DND-41 (cell line): ENCODE data around the gene TNF.

Experiments
- ATAC-seq: fragments of 200-7000 bp; cut with Tn5 transposase; 3 replicates; pipeline ENCODE4 v1.9.1; 2021; ENCODE audit warnings: low read depth; ENCODE audit not compliant: insufficient read depth
- DNase-seq: peaks from one replicate; pipeline ENCODE4 v3.0.0-alpha.2; 2020
- H2AFZ ChIP-seq: 2 replicates; pipeline ENCODE4 v1.6.0; 2012; ENCODE audit warnings: low read depth, low read length
- H3K27ac ChIP-seq: 2 replicates; pipeline ENCODE4 v1.5.1; 2012; ENCODE audit warnings: low read length, inconsistent platforms
- H3K27me3 ChIP-seq: fragments of 200-600 bp; sonication (generic); 2 replicates; pipeline ENCODE4 v1.6.0; 2012; ENCODE audit warnings: low read length, mild to moderate bottlenecking, inconsistent platforms; ENCODE audit not compliant: insufficient read depth, poor library complexity
- H3K36me3 ChIP-seq: 2 replicates; pipeline ENCODE4 v1.5.1; 2012; ENCODE audit warnings: low read length, inconsistent platforms; ENCODE audit not compliant: insufficient read depth
- H3K4me1 ChIP-seq: 2 replicates; pipeline ENCODE4 v1.5.1; 2012; ENCODE audit warnings: mild to moderate bottlenecking, low read length; ENCODE audit not compliant: insufficient read depth
- H3K4me2 ChIP-seq: 2 replicates; pipeline ENCODE4 v1.6.0; 2012; ENCODE audit warnings: mild to moderate bottlenecking, moderate library complexity, low read length, inconsistent platforms; ENCODE audit not compliant: insufficient read depth
- H3K4me3 ChIP-seq, 2 experiments: fragments of 200-600 bp in 1 of 2; shearing (Covaris generic) in 1 of 2; 2 replicates each; pipeline ENCODE4 v1.5.1; 2012 to 2016; ENCODE audit warnings: inconsistent platforms in 2 of 2, low read length in 2 of 2, mild to moderate bottlenecking in 2 of 2, low read depth in 1 of 2, moderate library complexity in 1 of 2
- H3K79me2 ChIP-seq: 2 replicates; pipeline ENCODE4 v1.6.0; 2012; ENCODE audit warnings: low read length, inconsistent platforms; ENCODE audit not compliant: insufficient read depth
- H3K9ac ChIP-seq: 2 replicates; pipeline ENCODE4 v1.6.0; 2012; ENCODE audit warnings: low read depth, mild to moderate bottlenecking, inconsistent platforms, low read length, moderate library complexity
- H3K9me3 ChIP-seq: 2 replicates; pipeline ENCODE4 v1.5.1; 2012; ENCODE audit warnings: low read length, moderate library complexity, mild to moderate bottlenecking, inconsistent platforms; ENCODE audit not compliant: insufficient read depth, severe bottlenecking
- H4K20me1 ChIP-seq: 2 replicates; pipeline ENCODE4 v1.6.0; 2012; ENCODE audit warnings: low read length; ENCODE audit not compliant: insufficient read depth
- EZH2 ChIP-seq: IDR thresholded peaks from 3 replicates; pipeline ENCODE4 v1.6.1; 2012; ENCODE audit warnings: borderline replicate concordance, low read depth, mild to moderate bottlenecking, moderate library complexity, low read length, inconsistent platforms; ENCODE audit not compliant: severe bottlenecking
- TF ChIP-seq, protein P1 (sequence below): IDR thresholded peaks from 2 replicates; pipeline ENCODE4 v1.5.1; 2012; ENCODE audit warnings: borderline replicate concordance, low read length, moderate library complexity, mild to moderate bottlenecking; ENCODE audit not compliant: poor library complexity, severe bottlenecking; ENCODE audit errors: extremely low read depth

Gene TNF

DNA sequence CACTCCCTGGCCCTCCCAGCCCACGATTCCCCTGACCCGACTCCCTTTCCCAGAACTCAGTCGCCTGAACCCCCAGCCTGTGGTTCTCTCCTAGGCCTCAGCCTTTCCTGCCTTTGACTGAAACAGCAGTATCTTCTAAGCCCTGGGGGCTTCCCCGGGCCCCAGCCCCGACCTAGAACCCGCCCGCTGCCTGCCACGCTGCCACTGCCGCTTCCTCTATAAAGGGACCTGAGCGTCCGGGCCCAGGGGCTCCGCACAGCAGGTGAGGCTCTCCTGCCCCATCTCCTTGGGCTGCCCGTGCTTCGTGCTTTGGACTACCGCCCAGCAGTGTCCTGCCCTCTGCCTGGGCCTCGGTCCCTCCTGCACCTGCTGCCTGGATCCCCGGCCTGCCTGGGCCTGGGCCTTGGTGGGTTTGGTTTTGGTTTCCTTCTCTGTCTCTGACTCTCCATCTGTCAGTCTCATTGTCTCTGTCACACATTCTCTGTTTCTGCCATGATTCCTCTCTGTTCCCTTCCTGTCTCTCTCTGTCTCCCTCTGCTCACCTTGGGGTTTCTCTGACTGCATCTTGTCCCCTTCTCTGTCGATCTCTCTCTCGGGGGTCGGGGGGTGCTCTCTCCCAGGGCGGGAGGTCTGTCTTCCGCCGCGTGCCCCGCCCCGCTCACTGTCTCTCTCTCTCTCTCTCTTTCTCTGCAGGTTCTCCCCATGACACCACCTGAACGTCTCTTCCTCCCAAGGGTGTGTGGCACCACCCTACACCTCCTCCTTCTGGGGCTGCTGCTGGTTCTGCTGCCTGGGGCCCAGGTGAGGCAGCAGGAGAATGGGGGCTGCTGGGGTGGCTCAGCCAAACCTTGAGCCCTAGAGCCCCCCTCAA lies 3.1 kb upstream of the TNF start, which contains the start of gene LTA:
Gene LTA (plus strand): TSS at position 249 of the 871 bp plus-strand sequence. CDS start 454 bp downstream, at position 703.
- ATAC-seq = no peak
- no peak within 1 kb of the TSS for H3K27ac ChIP-seq
- H3K4me1 ChIP-seq = peaks cover 28% of the 10 kb centered on the region
- no peaks in the 10 kb centered on the region for H3K9me3 ChIP-seq
- no peak within 1 kb of the TSS for H3K9ac ChIP-seq
- no peak within 1 kb of the TSS for H3K4me2 ChIP-seq
- H3K4me3 ChIP-seq = no peak within 1 kb of the TSS
- H4K20me1 ChIP-seq = no peaks in the 10 kb centered on the region
- TF ChIP-seq, protein P1, sequence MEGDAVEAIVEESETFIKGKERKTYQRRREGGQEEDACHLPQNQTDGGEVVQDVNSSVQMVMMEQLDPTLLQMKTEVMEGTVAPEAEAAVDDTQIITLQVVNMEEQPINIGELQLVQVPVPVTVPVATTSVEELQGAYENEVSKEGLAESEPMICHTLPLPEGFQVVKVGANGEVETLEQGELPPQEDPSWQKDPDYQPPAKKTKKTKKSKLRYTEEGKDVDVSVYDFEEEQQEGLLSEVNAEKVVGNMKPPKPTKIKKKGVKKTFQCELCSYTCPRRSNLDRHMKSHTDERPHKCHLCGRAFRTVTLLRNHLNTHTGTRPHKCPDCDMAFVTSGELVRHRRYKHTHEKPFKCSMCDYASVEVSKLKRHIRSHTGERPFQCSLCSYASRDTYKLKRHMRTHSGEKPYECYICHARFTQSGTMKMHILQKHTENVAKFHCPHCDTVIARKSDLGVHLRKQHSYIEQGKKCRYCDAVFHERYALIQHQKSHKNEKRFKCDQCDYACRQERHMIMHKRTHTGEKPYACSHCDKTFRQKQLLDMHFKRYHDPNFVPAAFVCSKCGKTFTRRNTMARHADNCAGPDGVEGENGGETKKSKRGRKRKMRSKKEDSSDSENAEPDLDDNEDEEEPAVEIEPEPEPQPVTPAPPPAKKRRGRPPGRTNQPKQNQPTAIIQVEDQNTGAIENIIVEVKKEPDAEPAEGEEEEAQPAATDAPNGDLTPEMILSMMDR = no peak
- no peak for TF ChIP-seq EZH2
- no peaks in the 10 kb centered on the region for H3K79me2 ChIP-seq
- H2AFZ ChIP-seq = no peak within 1 kb of the TSS
- H3K27me3 ChIP-seq = no peaks in the 10 kb centered on the region
- no peaks in the 10 kb centered on the region for H3K36me3 ChIP-seq
- no peak for DNase-seq

DNA sequence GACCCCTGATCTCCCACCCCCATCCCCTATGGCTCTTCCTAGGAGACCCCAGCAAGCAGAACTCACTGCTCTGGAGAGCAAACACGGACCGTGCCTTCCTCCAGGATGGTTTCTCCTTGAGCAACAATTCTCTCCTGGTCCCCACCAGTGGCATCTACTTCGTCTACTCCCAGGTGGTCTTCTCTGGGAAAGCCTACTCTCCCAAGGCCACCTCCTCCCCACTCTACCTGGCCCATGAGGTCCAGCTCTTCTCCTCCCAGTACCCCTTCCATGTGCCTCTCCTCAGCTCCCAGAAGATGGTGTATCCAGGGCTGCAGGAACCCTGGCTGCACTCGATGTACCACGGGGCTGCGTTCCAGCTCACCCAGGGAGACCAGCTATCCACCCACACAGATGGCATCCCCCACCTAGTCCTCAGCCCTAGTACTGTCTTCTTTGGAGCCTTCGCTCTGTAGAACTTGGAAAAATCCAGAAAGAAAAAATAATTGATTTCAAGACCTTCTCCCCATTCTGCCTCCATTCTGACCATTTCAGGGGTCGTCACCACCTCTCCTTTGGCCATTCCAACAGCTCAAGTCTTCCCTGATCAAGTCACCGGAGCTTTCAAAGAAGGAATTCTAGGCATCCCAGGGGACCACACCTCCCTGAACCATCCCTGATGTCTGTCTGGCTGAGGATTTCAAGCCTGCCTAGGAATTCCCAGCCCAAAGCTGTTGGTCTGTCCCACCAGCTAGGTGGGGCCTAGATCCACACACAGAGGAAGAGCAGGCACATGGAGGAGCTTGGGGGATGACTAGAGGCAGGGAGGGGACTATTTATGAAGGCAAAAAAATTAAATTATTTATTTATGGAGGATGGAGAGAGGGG lies 1.9 kb upstream of the TNF start:
- DNase-seq (no peak), ATAC-seq (no peak)
- Histone ChIP-seq H3K9ac (no peak overlapping the region), H3K79me2 (no peaks in the 10 kb centered on the region), H3K27me3 (no peaks in the 10 kb centered on the region), H3K4me3 (no peak overlapping the region), H3K4me1 (peaks cover 28% of the 10 kb centered on the region), H3K27ac (no peak overlapping the region), H3K4me2 (no peak overlapping the region), H2AFZ (no peak overlapping the region), H4K20me1 (no peaks in the 10 kb centered on the region), H3K36me3 (no peaks in the 10 kb centered on the region), H3K9me3 (no peaks in the 10 kb centered on the region)
- no peak for TF ChIP-seq EZH2
- TF ChIP-seq, protein P1 = no peak

DNA sequence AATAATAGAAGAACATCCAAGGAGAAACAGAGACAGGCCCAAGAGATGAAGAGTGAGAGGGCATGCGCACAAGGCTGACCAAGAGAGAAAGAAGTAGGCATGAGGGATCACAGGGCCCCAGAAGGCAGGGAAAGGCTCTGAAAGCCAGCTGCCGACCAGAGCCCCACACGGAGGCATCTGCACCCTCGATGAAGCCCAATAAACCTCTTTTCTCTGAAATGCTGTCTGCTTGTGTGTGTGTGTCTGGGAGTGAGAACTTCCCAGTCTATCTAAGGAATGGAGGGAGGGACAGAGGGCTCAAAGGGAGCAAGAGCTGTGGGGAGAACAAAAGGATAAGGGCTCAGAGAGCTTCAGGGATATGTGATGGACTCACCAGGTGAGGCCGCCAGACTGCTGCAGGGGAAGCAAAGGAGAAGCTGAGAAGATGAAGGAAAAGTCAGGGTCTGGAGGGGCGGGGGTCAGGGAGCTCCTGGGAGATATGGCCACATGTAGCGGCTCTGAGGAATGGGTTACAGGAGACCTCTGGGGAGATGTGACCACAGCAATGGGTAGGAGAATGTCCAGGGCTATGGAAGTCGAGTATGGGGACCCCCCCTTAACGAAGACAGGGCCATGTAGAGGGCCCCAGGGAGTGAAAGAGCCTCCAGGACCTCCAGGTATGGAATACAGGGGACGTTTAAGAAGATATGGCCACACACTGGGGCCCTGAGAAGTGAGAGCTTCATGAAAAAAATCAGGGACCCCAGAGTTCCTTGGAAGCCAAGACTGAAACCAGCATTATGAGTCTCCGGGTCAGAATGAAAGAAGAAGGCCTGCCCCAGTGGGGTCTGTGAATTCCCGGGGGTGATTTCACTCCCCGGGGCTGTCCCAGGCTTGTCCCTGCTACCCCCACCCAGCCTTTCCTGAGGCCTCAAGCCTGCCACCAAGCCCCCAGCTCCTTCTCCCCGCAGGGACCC lies 981 bp upstream of the TNF start:
- peak overlapping the region; percentile 66 for H3K4me2 ChIP-seq
- no peaks in the 10 kb centered on the region for H3K36me3 ChIP-seq
- no peak for ATAC-seq
- peak overlapping the region; percentile 65 for H3K9ac ChIP-seq
- TF ChIP-seq, protein P1 = no peak
- TF ChIP-seq EZH2 = no peak
- H3K4me1 ChIP-seq = peaks cover 28% of the 10 kb centered on the region
- H3K79me2 ChIP-seq = no peaks in the 10 kb centered on the region
- H2AFZ ChIP-seq = peak overlapping the region; percentile 80
- H3K27ac ChIP-seq = peak overlapping the region; percentile 76
- no peak for DNase-seq
- H3K9me3 ChIP-seq = no peaks in the 10 kb centered on the region
- no peaks in the 10 kb centered on the region for H4K20me1 ChIP-seq
- H3K27me3 ChIP-seq = no peaks in the 10 kb centered on the region
- H3K4me3 ChIP-seq = peak overlapping the region in 1 of 2 experiments; percentile 62; a peak in 2 of 4 replicates
